Erythroblast (primary cell): ENCODE results near the gene SCT.
"Not testable (repeated sequence)": the region's sequence is repeated elsewhere in the genome, so short reads cannot be mapped to it uniquely, and the experiment has no call there.

Experiments used
- DNase-seq, 2 experiments: peaks; one replicate each; lab custom pipeline; 2025; lab: John Stamatoyannopoulos, UW
- GATA1 ChIP-seq: IDR thresholded peaks from 2 replicates; pipeline ENCODE4 v1.6.1; 2011; ENCODE audit warnings: low read depth, mild to moderate bottlenecking, control low read depth, low read length, moderate library complexity
- POLR2A ChIP-seq: IDR thresholded peaks from 2 replicates; pipeline ENCODE4 v1.6.1; 2011; ENCODE audit warnings: mild to moderate bottlenecking, low read length

The SCT gene

DNA sequence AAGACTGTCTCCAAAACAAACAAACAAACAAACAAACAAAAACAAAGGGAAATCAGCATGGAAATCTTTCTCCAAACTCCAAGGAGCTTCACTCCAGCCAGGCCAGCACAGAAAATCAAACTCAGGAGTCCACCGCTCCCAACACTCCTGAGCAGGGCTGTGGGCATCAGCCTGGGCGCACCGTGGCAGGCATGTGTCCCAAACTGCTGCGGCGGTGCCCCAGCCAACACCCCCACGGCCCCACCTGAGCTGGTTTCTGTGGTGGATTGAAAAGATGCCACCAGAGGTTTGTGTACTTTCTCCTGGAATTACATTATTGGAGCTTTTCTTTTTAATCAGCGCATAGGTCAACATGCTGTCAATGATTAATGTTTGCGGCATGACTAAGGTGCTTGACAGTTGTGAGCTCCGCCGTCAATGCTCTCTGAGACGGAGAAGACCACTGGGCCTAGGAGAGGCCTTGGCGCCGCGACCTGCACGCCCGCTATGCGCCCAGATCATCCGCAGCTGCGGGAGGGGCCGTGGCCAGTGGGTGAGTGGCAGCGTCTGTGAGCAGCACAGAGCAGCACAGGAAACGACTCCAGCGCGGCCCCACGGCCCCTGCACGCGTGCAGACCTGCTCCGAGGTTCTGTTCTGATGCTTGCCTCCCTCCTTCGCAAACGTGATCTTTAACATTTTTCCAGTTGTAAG, 28.2 kb upstream of the SCT start:
- no peak for DNase-seq
- TF ChIP-seq GATA1 (no peak), POLR2A (no peak)

- not testable (repeated sequence) for DNase-seq
Observed at GRCh38 chr11:654444-654843, 27.5 kb upstream of the SCT start.

DNA sequence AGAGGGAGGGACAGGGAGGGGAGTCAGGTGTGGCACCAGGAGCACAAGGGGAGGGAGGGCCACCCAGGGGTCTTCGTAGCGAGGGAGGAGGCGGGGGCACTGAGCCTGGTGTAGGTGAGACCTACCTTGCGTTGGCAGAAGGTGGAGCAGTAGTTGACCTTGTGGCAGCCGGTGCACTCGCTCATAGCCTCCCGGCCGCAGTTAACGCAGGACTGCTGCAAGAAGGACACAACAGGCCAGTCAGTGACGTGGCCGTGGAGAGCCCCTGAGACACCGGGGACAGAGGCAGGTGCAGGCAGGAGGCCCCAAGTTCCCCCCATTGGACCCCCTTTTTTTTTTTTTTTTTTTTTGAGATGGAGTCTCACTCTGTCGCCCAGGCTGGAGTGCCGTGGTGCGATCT, 26.9 kb upstream of the SCT start:
- no peak for DNase-seq
- TF ChIP-seq GATA1 = no peak
- TF ChIP-seq POLR2A = no peak

GRCh38 chr11:653136-653535, 26.2 kb upstream of the SCT start:
- DNase-seq = not testable (repeated sequence)

GRCh38 chr11:650482-650881, 23.5 kb upstream of the SCT start:
- no peak for DNase-seq

DNA sequence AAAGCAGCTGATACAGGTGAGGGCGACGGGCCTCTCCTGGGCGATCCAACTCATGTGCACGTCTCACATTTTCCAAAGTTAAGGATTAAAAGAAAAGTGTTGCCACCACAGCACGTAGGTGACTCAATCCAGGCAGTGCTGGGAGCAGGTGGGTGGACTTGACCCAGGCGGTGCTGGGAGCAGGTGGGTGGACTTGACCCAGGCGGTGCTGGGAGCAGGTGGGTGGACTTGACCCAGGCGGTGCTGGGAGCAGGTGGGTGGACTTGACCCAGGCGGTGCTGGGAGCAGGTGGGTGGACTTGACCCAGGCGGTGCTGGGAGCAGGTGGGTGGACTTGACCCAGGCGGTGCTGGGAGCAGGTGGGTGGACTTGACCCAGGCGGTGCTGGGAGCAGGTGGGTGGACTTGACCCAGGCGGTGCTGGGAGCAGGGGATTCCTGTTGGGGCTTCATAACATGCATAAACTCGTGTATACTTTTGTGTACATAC, 20.7 kb upstream of the SCT start:
- DNase-seq = not testable (repeated sequence)

More at GRCh38 chr11:650482-650881, 23.5 kb upstream of the SCT start:
- TF ChIP-seq GATA1 = no peak
- TF ChIP-seq POLR2A = no peak

DNA sequence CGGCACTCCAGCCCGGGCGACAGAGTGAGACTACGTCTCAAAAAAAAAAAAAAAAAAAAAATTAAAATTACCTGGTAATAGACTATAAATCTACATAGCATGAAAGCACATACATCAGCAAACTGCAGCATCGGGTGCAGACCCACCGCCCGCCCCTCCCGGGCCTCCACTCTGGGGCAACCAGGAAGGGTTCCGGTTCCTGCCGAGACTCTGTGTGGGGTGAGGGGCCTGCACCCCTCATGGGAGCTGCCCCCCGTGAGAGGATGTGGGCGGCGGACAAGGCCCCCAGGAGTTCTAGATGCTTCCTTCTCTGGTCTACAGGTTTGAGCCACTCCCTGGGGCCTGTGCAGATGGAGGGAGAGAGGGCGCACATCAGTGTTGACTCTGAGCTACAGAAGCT, 19.2 kb upstream of the SCT start:
- DNase-seq = no peak
- no peak for TF ChIP-seq POLR2A
- TF ChIP-seq GATA1 = no peak

- DNase-seq = no peak
- no peak for TF ChIP-seq POLR2A
- no peak for TF ChIP-seq GATA1
Observed at GRCh38 chr11:645536-645935, 18.6 kb upstream of the SCT start.

GRCh38 chr11:643849-644738, 17.1 kb upstream of the SCT start:
- TF ChIP-seq GATA1 = no peak
- no peak for TF ChIP-seq POLR2A
- DNase-seq = no peak

GRCh38 chr11:643366-643765, 16.4 kb upstream of the SCT start:
- TF ChIP-seq POLR2A (no peak), GATA1 (no peak)
- no peak for DNase-seq

GRCh38 chr11:641806-642370, 14.9 kb upstream of the SCT start:
- TF ChIP-seq GATA1 = no peak
- no peak for TF ChIP-seq POLR2A
- no peak for DNase-seq

DNA sequence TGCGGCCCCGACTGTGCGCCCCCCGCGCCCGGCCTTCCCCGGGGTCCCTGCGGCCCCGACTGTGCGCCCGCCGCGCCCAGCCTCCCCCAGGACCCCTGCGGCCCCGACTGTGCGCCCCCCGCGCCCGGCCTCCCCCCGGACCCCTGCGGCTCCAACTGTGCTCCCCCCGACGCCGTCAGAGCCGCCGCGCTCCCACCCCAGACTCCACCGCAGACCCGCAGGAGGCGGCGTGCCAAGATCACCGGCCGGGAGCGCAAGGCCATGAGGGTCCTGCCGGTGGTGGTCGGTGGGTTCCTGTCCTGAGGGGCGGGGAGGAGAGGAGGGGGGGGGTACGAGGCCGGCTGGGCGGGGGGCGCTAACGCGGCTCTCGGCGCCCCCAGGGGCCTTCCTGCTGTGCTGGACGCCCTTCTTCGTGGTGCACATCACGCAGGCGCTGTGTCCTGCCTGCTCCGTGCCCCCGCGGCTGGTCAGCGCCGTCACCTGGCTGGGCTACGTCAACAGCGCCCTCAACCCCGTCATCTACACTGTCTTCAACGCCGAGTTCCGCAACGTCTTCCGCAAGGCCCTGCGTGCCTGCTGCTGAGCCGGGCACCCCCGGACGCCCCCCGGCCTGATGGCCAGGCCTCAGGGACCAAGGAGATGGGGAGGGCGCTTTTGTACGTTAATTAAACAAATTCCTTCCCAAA, 13.2 kb upstream of the SCT start:
- no peak for DNase-seq
- TF ChIP-seq GATA1 (no peak), POLR2A (no peak)

DNA sequence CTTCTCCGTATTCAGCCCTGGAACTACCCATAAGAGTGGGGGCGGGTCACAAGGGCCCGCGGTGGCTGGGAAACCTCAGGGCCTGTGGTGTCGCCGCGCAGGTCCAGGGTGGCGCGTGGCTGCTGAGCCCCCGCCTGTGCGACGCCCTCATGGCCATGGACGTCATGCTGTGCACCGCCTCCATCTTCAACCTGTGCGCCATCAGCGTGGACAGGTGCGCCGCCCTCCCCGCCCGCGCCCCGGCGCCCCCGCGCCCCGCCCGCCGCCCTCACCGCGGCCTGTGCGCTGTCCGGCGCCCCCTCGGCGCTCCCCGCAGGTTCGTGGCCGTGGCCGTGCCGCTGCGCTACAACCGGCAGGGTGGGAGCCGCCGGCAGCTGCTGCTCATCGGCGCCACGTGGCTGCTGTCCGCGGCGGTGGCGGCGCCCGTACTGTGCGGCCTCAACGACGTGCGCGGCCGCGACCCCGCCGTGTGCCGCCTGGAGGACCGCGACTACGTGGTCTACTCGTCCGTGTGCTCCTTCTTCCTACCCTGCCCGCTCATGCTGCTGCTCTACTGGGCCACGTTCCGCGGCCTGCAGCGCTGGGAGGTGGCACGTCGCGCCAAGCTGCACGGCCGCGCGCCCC, 12.5 kb upstream of the SCT start:
- no peak for DNase-seq
- TF ChIP-seq GATA1 (no peak), POLR2A (no peak)
